Common myeloid progenitor, CD34-positive (primary cell): ENCODE measurements around the gene ANLN.

Source experiments
- CTCF ChIA-PET: fragments of 350-600 bp; sonication (Branson Sonifier 250); formaldehyde crosslinking; loops from one replicate; lab custom pipeline; 2021; ENCODE audit warnings: antibody characterized with exemption; lab: Charles Lee
- POLR2A ChIA-PET: fragments of 350-600 bp; sonication (Branson Sonifier 250); formaldehyde crosslinking; loops from one replicate; lab custom pipeline; 2021; ENCODE audit warnings: antibody characterized with exemption; lab: Charles Lee
- DNase-seq, 3 donors: peaks; one replicate each; pipeline versions ENCODE4 v3.0.0 to v3.0.0-alpha.2; 2013
- H3K27ac ChIP-seq, 2 experiments: 1 replicate in 1 of 2; 2 replicates in 1 of 2; pipeline ENCODE4 v1.7.0; 2013; ENCODE audit warnings: inconsistent platforms in 2 of 2, low read length in 2 of 2, mild to moderate bottlenecking in 2 of 2, low read depth in 1 of 2, moderate library complexity in 1 of 2; ENCODE audit not compliant: severe bottlenecking in 2 of 2, insufficient read depth in 1 of 2, poor library complexity in 1 of 2
- H3K27me3 ChIP-seq, 5 experiments: replicated peaks in 2 of 5; 1 replicate in 3 of 5; 2 replicates in 2 of 5; pipeline versions ENCODE4 v1.6.1 to v1.7.0; 2013; ENCODE audit warnings: low read length in 4 of 5, mild to moderate bottlenecking in 2 of 5, moderate library complexity in 2 of 5, inconsistent platforms in 1 of 5; ENCODE audit not compliant: insufficient read depth in 5 of 5, control insufficient read depth in 4 of 5
- H3K36me3 ChIP-seq, 4 experiments: 1 replicate in 2 of 4; 2 replicates in 2 of 4; pipeline versions ENCODE4 v1.6.1 to v1.7.0; 2013; ENCODE audit warnings: low read length in 3 of 4, control low read depth in 1 of 4, mild to moderate bottlenecking in 1 of 4; ENCODE audit not compliant: control insufficient read depth in 4 of 4, insufficient read depth in 4 of 4
- H3K4me1 ChIP-seq, 4 experiments: 1 replicate in 3 of 4; 2 replicates in 1 of 4; pipeline versions ENCODE4 v1.6.1 to v1.7.1; 2013; ENCODE audit warnings: low read length in 3 of 4, mild to moderate bottlenecking in 3 of 4, control low read depth in 1 of 4, inconsistent platforms in 1 of 4, moderate library complexity in 1 of 4; ENCODE audit not compliant: control insufficient read depth in 4 of 4, insufficient read depth in 4 of 4; ENCODE audit errors: control extremely low read depth in 1 of 4
- H3K4me3 ChIP-seq, 7 experiments: 1 replicate in 4 of 7; 2 replicates in 3 of 7; pipeline versions ENCODE4 v1.5.1 to v1.7.0; 2013; ENCODE audit warnings: mild to moderate bottlenecking in 7 of 7, low read length in 6 of 7, moderate library complexity in 6 of 7, inconsistent platforms in 2 of 7, low read depth in 2 of 7, control low read depth in 1 of 7; ENCODE audit not compliant: insufficient read depth in 4 of 7, control insufficient read depth in 1 of 7; ENCODE audit errors: extremely low read depth in 1 of 7
- H3K9me3 ChIP-seq, 5 experiments: 1 replicate in 4 of 5; 2 replicates in 1 of 5; pipeline versions ENCODE4 v1.6.1 to v1.7.1; 2013; ENCODE audit warnings: low read length in 4 of 5, mild to moderate bottlenecking in 2 of 5, inconsistent platforms in 1 of 5, low read depth in 1 of 5, moderate library complexity in 1 of 5; ENCODE audit not compliant: control insufficient read depth in 4 of 5, insufficient read depth in 2 of 5; ENCODE audit errors: control extremely low read depth in 1 of 5
- WGBS: methylation state at CpG from one replicate; pipeline ENCODE4 v1.1.5; 2013; ENCODE audit not compliant: insufficient coverage; 5-methylcytosine and 5-hydroxymethylcytosine counted together

Gene ANLN

DNA sequence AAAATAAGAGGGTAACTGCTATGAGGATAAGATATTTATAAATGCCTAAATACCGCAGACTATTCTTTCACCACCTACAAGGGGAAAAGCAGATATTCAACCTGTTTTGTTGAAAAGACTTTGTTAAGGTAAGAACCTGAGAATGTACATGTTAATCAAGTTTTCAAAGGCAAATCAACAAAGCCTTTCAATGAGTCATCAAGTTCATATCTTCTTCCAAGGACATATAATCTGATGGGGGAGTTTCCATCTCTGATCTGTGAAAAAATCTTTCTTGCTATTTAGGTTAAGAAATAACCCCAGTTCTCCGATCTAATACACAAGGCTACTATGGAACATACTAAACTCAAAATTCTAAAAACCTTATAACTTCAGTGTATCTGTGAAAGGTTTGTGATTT lies 40.0 kb upstream of the ANLN start:
- ChIA-PET CTCF (no interaction called here), POLR2A (no interaction called here)
- WGBS: no CpG with 5 or more reads among the region's 2 CpGs
- peaks cover 0 to 4% (median 2%) of the 10 kb centered on the region in 4 experiments for H3K4me1 ChIP-seq
- H3K4me3 ChIP-seq: no peak overlapping the region
- H3K27ac ChIP-seq: no peak overlapping the region
- H3K27me3 ChIP-seq: no peaks in the 10 kb centered on the region
- H3K9me3 ChIP-seq: peaks cover 0 to 5% (median 0%) of the 10 kb centered on the region in 5 experiments
- H3K36me3 ChIP-seq: no peaks in the 10 kb centered on the region
- DNase-seq: no peak

- Histone ChIP-seq H3K27me3 (no peaks in the 10 kb centered on the region), H3K9me3 (no peaks in the 10 kb centered on the region), H3K27ac (no peak overlapping the region), H3K4me1 (no peaks in the 10 kb centered on the region), H3K4me3 (no peak overlapping the region), H3K36me3 (no peaks in the 10 kb centered on the region)
- WGBS: no CpG with 5 or more reads among the region's 3 CpGs
- POLR2A ChIA-PET: no interaction called here
- DNase-seq: no peak
- CTCF ChIA-PET: no interaction called here
Measured at GRCh38 chr7:36355490-36355889, 34.2 kb upstream of the ANLN start.

GRCh38 chr7:36357054-36357453 lies 32.6 kb upstream of the ANLN start:
- H3K4me3 ChIP-seq: no peak overlapping the region
- no peaks in the 10 kb centered on the region for H3K36me3 ChIP-seq
- 100% methylated on average over 3 of the region's 3 CpGs for WGBS
- H3K27me3 ChIP-seq: no peaks in the 10 kb centered on the region
- no peak for DNase-seq
- no peaks in the 10 kb centered on the region for H3K4me1 ChIP-seq
- no peaks in the 10 kb centered on the region for H3K9me3 ChIP-seq
- H3K27ac ChIP-seq: no peak overlapping the region
- ChIA-PET POLR2A (no interaction called here), CTCF (interaction anchor here (1.0 to 2.1 kb wide), 3 partner anchors 9 to 37 kb away, joined by 4 to 12 read pairs (median 5); a partner anchor contains a TSS)

DNA sequence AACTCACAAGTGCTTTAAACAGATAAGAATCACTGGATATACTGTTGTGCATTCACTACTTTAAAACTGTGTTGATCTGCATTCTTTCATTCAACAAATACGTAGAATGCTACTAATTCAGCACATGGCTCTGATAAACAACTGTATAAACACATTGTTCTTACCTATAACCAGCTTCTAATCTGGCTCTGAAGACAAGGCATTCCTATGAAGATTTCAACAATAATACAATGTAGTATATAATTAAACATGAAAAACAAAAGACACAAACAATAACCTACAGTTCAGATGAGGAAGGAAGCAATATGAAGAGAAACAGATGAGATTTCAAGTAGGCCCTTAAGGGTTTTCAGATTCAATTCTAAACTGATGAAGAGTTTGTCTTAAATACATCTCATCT lies 31.1 kb upstream of the ANLN start:
- Histone ChIP-seq H3K4me3 (no peak overlapping the region), H3K36me3 (no peaks in the 10 kb centered on the region), H3K27ac (no peak overlapping the region), H3K9me3 (no peaks in the 10 kb centered on the region), H3K27me3 (no peaks in the 10 kb centered on the region), H3K4me1 (no peaks in the 10 kb centered on the region)
- DNase-seq: no peak
- ChIA-PET POLR2A (no interaction called here), CTCF (interaction anchor here (1.0 to 2.1 kb wide), 4 partner anchors 8 to 280 kb away, joined by 3 to 12 read pairs (median 4); a partner anchor contains a TSS)
- WGBS: no CpG with 5 or more reads among the region's 1 CpG

GRCh38 chr7:36360244-36360643 lies 29.4 kb upstream of the ANLN start:
- H3K27me3 ChIP-seq: no peaks in the 10 kb centered on the region
- CTCF ChIA-PET: no interaction called here
- H3K36me3 ChIP-seq: no peaks in the 10 kb centered on the region
- no peaks in the 10 kb centered on the region for H3K4me1 ChIP-seq
- no peak for DNase-seq
- 80% methylated on average over 2 of the region's 4 CpGs for WGBS
- no peak overlapping the region for H3K4me3 ChIP-seq
- POLR2A ChIA-PET: no interaction called here
- H3K27ac ChIP-seq: no peak overlapping the region
- H3K9me3 ChIP-seq: no peaks in the 10 kb centered on the region

GRCh38 chr7:36361227-36361626 lies 28.4 kb upstream of the ANLN start:
- Histone ChIP-seq H3K4me1 (peaks cover 0 to 2% (median under 1%) of the 10 kb centered on the region in 4 experiments), H3K27ac (no peak overlapping the region), H3K4me3 (no peak overlapping the region), H3K36me3 (no peaks in the 10 kb centered on the region), H3K27me3 (no peaks in the 10 kb centered on the region), H3K9me3 (no peaks in the 10 kb centered on the region)
- no peak for DNase-seq
- POLR2A ChIA-PET: no interaction called here
- 100% methylated on average over 2 of the region's 4 CpGs for WGBS
- CTCF ChIA-PET: no interaction called here

- Histone ChIP-seq H3K4me3 (no peak overlapping the region), H3K36me3 (no peaks in the 10 kb centered on the region), H3K27ac (no peak overlapping the region), H3K9me3 (no peaks in the 10 kb centered on the region), H3K4me1 (peaks cover 2 to 11% (median 5%) of the 10 kb centered on the region in 4 experiments), H3K27me3 (no peaks in the 10 kb centered on the region)
- no peak for DNase-seq
- ChIA-PET POLR2A (interaction anchor here (0.6 kb wide), 1 partner anchor 85 kb away, joined by 5 read pairs; no protein-coding TSS in a partner anchor), CTCF (interaction anchor here (1.2 to 1.3 kb wide), 2 partner anchors 9 to 15 kb away, joined by 3 to 4 read pairs; no protein-coding TSS in a partner anchor)
- 100% methylated on average over 1 of the region's 1 CpG for WGBS
Measured at GRCh38 chr7:36363515-36363914, 26.1 kb upstream of the ANLN start.
